ENCODE measurements around the gene PCDHGA1. TPM values are rescaled to one million over a fixed set of nuclear protein-coding genes. Genes with fewer than 3 reads are reported as not detected.
A peak's percentile ranks its signal among the peaks of the same experiment; 100 is the strongest.
"Not testable (repeated sequence)": the region's sequence is repeated elsewhere in the genome, so short reads cannot be mapped to it uniquely, and the experiment has no call there.

The PCDHGA1 gene
- 0.54 and 0.93 TPM in 2 replicates for total RNA-seq
- long read RNA-seq = 0 reads

DNA sequence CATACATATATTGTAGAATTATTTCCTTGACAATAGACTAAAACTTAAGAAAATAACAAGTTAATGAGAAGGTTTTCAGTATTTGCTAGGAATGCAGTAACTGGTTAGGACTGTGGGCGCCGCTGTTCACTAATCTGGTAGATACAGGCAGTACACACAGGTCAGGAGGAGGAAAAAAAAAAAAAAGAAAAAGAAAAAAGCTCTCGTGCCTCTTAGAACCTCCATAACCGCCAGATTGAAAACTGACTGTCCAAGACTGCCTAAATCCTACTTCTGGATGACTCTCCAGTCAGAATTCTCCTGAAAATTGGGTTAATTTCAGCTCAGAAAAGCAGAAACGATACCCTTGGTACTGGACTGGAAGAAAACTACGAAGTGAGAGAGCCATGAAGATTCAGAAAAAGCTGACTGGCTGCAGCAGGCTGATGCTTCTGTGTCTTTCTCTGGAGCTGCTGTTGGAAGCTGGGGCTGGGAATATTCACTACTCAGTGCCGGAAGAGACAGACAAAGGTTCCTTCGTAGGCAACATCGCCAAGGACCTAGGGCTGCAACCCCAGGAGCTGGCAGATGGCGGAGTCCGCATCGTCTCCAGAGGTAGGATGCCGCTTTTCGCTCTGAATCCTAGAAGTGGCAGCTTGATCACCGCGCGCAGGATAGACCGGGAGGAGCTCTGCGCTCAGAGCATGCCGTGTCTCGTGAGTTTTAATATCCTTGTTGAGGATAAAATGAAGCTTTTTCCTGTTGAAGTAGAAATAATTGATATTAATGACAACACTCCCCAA is at the start of gene PCDHGA1:
PCDHGA1 (plus strand) TSS at position 216 of the 782 bp plus-strand sequence.
- H3K36me3 Mint-ChIP-seq (ENCODE audit: low read depth) = peaks cover 21% of the 10 kb centered on the region
- H3K27me3 Mint-ChIP-seq (ENCODE audit: low read depth) = peaks cover 2% of the 10 kb centered on the region
- H3K27ac Mint-ChIP-seq (ENCODE audit: unreplicated experiment) = no peak within 1 kb of the TSS
- H3K9me3 Mint-ChIP-seq = peaks cover 15% of the 10 kb centered on the region
- no peak for DNase-seq (ENCODE audit: low read depth, low spot score)
- H3K4me3 Mint-ChIP-seq = no peak within 1 kb of the TSS
- TF ChIP-seq CTCF (conservative IDR thresholded peaks at IDR 0.05) = peak; percentile 34
- H3K4me1 Mint-ChIP-seq = no peaks in the 10 kb centered on the region

DNA sequence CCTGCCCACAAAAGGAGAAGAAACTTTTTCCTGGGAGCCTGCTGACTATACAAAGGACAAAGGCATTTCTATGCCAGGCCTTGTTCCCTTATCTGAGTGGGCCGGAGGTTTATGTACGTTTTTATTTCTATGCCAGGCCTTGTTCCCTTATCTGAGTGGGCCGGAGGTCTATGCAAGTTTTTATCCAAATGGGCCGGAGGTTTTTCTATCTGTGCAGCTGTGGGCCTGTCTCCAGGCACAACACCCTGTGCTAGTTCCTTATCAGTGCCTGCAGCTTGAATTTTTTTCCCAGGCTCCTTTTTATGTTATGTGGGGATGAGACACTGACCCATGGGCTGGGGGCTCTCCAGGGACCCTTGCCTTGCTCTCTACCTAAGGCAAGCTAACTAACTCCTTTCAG is 31.9 kb upstream of the PCDHGA1 start:
- no peak for TF ChIP-seq CTCF (conservative IDR thresholded peaks at IDR 0.05)
- Mint-ChIP-seq H3K27ac (ENCODE audit: unreplicated experiment) (no peak overlapping the region), H3K9me3 (peaks cover 22% of the 10 kb centered on the region), H3K4me1 (no peaks in the 10 kb centered on the region), H3K4me3 (no peak overlapping the region), H3K27me3 (ENCODE audit: low read depth) (no peaks in the 10 kb centered on the region), H3K36me3 (ENCODE audit: low read depth) (peaks cover 56% of the 10 kb centered on the region)
- no peak for DNase-seq (ENCODE audit: low read depth, low spot score)

GRCh38 chr5:141303756-141304155 is 26.6 kb upstream of the PCDHGA1 start, which contains the start of gene SLC25A2:
Gene SLC25A2, minus strand, starts transcription at chr5:141304049. Its CDS starts 184 bp downstream, at chr5:141303865.
- peaks cover 56% of the 10 kb centered on the region for H3K36me3 Mint-ChIP-seq (ENCODE audit: low read depth)
- no peak within 1 kb of the TSS for H3K27ac Mint-ChIP-seq (ENCODE audit: unreplicated experiment)
- TF ChIP-seq CTCF (conservative IDR thresholded peaks at IDR 0.05) = no peak
- no peak for DNase-seq (ENCODE audit: low read depth, low spot score)
- peaks cover 16% of the 10 kb centered on the region for H3K9me3 Mint-ChIP-seq
- H3K27me3 Mint-ChIP-seq (ENCODE audit: low read depth) = no peaks in the 10 kb centered on the region
- no peaks in the 10 kb centered on the region for H3K4me1 Mint-ChIP-seq
- H3K4me3 Mint-ChIP-seq = no peak within 1 kb of the TSS

GRCh38 chr5:141306630-141307029 is 23.7 kb upstream of the PCDHGA1 start:
- Mint-ChIP-seq H3K27me3 (ENCODE audit: low read depth) (no peaks in the 10 kb centered on the region), H3K27ac (ENCODE audit: unreplicated experiment) (no peak overlapping the region), H3K4me1 (no peaks in the 10 kb centered on the region), H3K9me3 (peaks cover 19% of the 10 kb centered on the region), H3K4me3 (no peak overlapping the region), H3K36me3 (ENCODE audit: low read depth) (peaks cover 73% of the 10 kb centered on the region)
- TF ChIP-seq CTCF (conservative IDR thresholded peaks at IDR 0.05) = no peak
- no peak for DNase-seq (ENCODE audit: low read depth, low spot score)

- Mint-ChIP-seq H3K9me3 (peaks cover 39% of the 10 kb centered on the region), H3K27me3 (ENCODE audit: low read depth) (peaks cover 4% of the 10 kb centered on the region), H3K27ac (ENCODE audit: unreplicated experiment) (no peak overlapping the region), H3K4me3 (no peak overlapping the region), H3K36me3 (ENCODE audit: low read depth) (peaks cover 77% of the 10 kb centered on the region), H3K4me1 (peaks cover 7% of the 10 kb centered on the region)
- no peak for DNase-seq (ENCODE audit: low read depth, low spot score)
- no peak for TF ChIP-seq CTCF (conservative IDR thresholded peaks at IDR 0.05)
Observed at GRCh38 chr5:141313711-141314110, 16.6 kb upstream of the PCDHGA1 start.

DNA sequence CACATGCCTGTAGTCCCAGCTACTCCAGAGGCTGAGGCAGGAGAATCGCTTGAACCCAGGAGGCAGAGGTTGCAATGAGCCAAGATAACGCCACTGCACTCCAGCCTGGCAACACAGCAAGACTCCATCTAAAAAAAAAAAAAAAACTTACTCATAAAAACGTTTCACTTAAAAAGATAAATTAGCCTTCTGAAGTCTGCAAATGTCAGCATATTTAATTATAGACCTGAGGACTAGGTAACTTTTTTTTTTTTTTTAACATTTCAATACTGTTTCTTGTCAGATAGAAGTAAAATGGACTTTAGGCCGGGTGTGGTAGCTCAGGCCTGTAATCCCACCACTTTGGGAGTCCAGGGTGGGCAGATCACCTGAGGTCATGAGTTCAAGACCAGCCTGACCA is 13.4 kb upstream of the PCDHGA1 start:
- H3K27ac Mint-ChIP-seq (ENCODE audit: unreplicated experiment) = not testable (repeated sequence)

More for the DNA sequence above, 13.4 kb upstream of the PCDHGA1 start:
- Mint-ChIP-seq H3K4me1 (peaks cover 27% of the 10 kb centered on the region), H3K9me3 (peaks cover 46% of the 10 kb centered on the region), H3K4me3 (peak overlapping the region; percentile 24), H3K36me3 (ENCODE audit: low read depth) (peaks cover 75% of the 10 kb centered on the region)
- not testable (repeated sequence) for H3K27me3 Mint-ChIP-seq (ENCODE audit: low read depth); DNase-seq (ENCODE audit: low read depth, low spot score)
